ENCODE results near the gene API5. TPM values are rescaled to one million over a fixed set of nuclear protein-coding genes. Genes with fewer than 3 reads are reported as not detected.

API5 gene
- total and polyA plus RNA-seq, 2 donors from 2014 or later, result 48.5 to 89.0 TPM

- no peak for FAIRE-seq
- intact Hi-C loops (cut with DNase I), result no loop called here
- no peak for TF ChIP-seq CTCF (IDR thresholded peaks at IDR 0.05; ENCODE audit: borderline replicate concordance, extremely low read depth, insufficient read depth)
Observed at GRCh38 chr11:43289368-43289767, 22.4 kb upstream of the API5 start.

GRCh38 chr11:43298397-43298796 lies 13.4 kb upstream of the API5 start:
- DNase-seq (no peak), FAIRE-seq (no peak)
- Histone ChIP-seq H3K27me3 (ENCODE audit: control insufficient read depth, insufficient read depth, low read length) (no peaks in the 10 kb centered on the region), H3K36me3 (ENCODE audit: control insufficient read depth in 2 of 3, insufficient read depth in 3 of 3, low read length in 3 of 3) (no peaks in the 10 kb centered on the region), H3K4me3 (ENCODE audit: low read length in 3 of 3) (no peak overlapping the region), H3K9me3 (ENCODE audit: control insufficient read depth in 2 of 3, insufficient read depth in 1 of 3, low read length in 3 of 3) (peaks cover 0 to 11% (median 4%) of the 10 kb centered on the region in 3 donors), H3K27ac (ENCODE audit: low read depth in 2 of 2, low read length in 2 of 2) (no peak overlapping the region), H3K9ac (ENCODE audit: low read length in 3 of 3) (no peak overlapping the region), H3K4me1 (ENCODE audit: control insufficient read depth in 2 of 3, insufficient read depth in 2 of 3, low read depth in 1 of 3, low read length in 3 of 3) (no peaks in the 10 kb centered on the region)
- intact Hi-C loops (cut with DNase I), result no loop called here
- TF ChIP-seq CTCF (IDR thresholded peaks at IDR 0.05; ENCODE audit: borderline replicate concordance, extremely low read depth, insufficient read depth), result no peak

More at GRCh38 chr11:43289368-43289767, 22.4 kb upstream of the API5 start:
- DNase-seq, result no peak
- H3K27me3 ChIP-seq (ENCODE audit: control insufficient read depth, insufficient read depth, low read length), result no peaks in the 10 kb centered on the region
- no peak overlapping the region for H3K9ac ChIP-seq (ENCODE audit: low read length in 3 of 3)
- H3K4me1 ChIP-seq (ENCODE audit: control insufficient read depth in 2 of 3, insufficient read depth in 2 of 3, low read depth in 1 of 3, low read length in 3 of 3), result no peaks in the 10 kb centered on the region
- H3K36me3 ChIP-seq (ENCODE audit: control insufficient read depth in 2 of 3, insufficient read depth in 3 of 3, low read length in 3 of 3), result no peaks in the 10 kb centered on the region
- H3K27ac ChIP-seq (ENCODE audit: low read depth in 2 of 2, low read length in 2 of 2), result no peak overlapping the region
- peaks cover 0 to 2% (median 0%) of the 10 kb centered on the region in 3 donors for H3K9me3 ChIP-seq (ENCODE audit: control insufficient read depth in 2 of 3, insufficient read depth in 1 of 3, low read length in 3 of 3)
- no peak overlapping the region for H3K4me3 ChIP-seq (ENCODE audit: low read length in 3 of 3)

GRCh38 chr11:43315966-43316365 lies 4.2 kb downstream of the API5 start:
- FAIRE-seq (no peak), DNase-seq (no peak)
- Histone ChIP-seq H3K4me1 (ENCODE audit: control insufficient read depth in 2 of 3, insufficient read depth in 2 of 3, low read depth in 1 of 3, low read length in 3 of 3) (peaks cover 0 to 8% (median 3%) of the 10 kb centered on the region in 3 donors), H3K4me3 (ENCODE audit: low read length in 3 of 3) (no peak overlapping the region), H3K9ac (ENCODE audit: low read length in 3 of 3) (no peak overlapping the region), H3K27ac (ENCODE audit: low read depth in 2 of 2, low read length in 2 of 2) (no peak overlapping the region), H3K9me3 (ENCODE audit: control insufficient read depth in 2 of 3, insufficient read depth in 1 of 3, low read length in 3 of 3) (no peaks in the 10 kb centered on the region), H3K36me3 (ENCODE audit: control insufficient read depth in 2 of 3, insufficient read depth in 3 of 3, low read length in 3 of 3) (peaks cover 0 to 5% (median 0%) of the 10 kb centered on the region in 3 donors), H3K27me3 (ENCODE audit: control insufficient read depth, insufficient read depth, low read length) (no peaks in the 10 kb centered on the region)
- no peak for TF ChIP-seq CTCF (IDR thresholded peaks at IDR 0.05; ENCODE audit: borderline replicate concordance, extremely low read depth, insufficient read depth)
- intact Hi-C loops (cut with DNase I), result no loop called here

- no peak overlapping the region for H3K27ac ChIP-seq (ENCODE audit: low read depth in 2 of 2, low read length in 2 of 2)
- DNase-seq, result no peak
- H3K4me3 ChIP-seq (ENCODE audit: low read length in 3 of 3), result no peak overlapping the region
- FAIRE-seq, result no peak
- peaks cover 0 to 5% (median under 1%) of the 10 kb centered on the region in 3 donors for H3K36me3 ChIP-seq (ENCODE audit: control insufficient read depth in 2 of 3, insufficient read depth in 3 of 3, low read length in 3 of 3)
- peaks cover 0 to 8% (median 3%) of the 10 kb centered on the region in 3 donors for H3K4me1 ChIP-seq (ENCODE audit: control insufficient read depth in 2 of 3, insufficient read depth in 2 of 3, low read depth in 1 of 3, low read length in 3 of 3)
- no peaks in the 10 kb centered on the region for H3K9me3 ChIP-seq (ENCODE audit: control insufficient read depth in 2 of 3, insufficient read depth in 1 of 3, low read length in 3 of 3)
- H3K27me3 ChIP-seq (ENCODE audit: control insufficient read depth, insufficient read depth, low read length), result no peaks in the 10 kb centered on the region
- intact Hi-C loops (cut with DNase I), result no loop called here
- no peak for TF ChIP-seq CTCF (IDR thresholded peaks at IDR 0.05; ENCODE audit: borderline replicate concordance, extremely low read depth, insufficient read depth)
- H3K9ac ChIP-seq (ENCODE audit: low read length in 3 of 3), result no peak overlapping the region
Observed at GRCh38 chr11:43316451-43316850, 4.7 kb downstream of the API5 start.

Data from kidney (tissue), 14 donors.